UCSD-AML1 (cell line): ENCODE data around the gene C4orf50.

Source experiments
- DNase-seq: peaks from one replicate; lab custom pipeline; 2025; ENCODE audit not compliant: unreplicated experiment; lab: John Stamatoyannopoulos, UW

C4orf50 gene

DNA sequence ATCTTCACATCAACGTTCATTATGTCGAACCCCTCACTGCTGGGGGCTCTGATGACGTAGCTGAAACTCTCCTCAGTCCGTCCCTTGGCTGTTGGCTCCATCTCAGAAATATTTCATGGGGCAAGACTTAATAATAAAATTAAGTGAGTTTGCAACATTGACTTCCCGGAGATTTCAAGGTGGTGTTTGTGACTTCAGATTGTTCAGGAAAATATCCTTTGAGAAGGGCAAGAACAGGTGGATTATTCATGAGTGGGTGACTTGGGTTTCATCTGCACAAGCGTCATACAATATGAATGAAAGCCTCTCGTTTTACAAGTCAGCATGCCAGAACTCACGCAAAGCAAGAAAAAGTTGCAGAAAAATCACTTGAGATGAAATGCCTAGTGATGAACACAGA, at the start of gene C4orf50:
Gene C4orf50, minus strand, starts transcription at position 101 of the 400 bp plus-strand sequence.
- no peak for DNase-seq

DNA sequence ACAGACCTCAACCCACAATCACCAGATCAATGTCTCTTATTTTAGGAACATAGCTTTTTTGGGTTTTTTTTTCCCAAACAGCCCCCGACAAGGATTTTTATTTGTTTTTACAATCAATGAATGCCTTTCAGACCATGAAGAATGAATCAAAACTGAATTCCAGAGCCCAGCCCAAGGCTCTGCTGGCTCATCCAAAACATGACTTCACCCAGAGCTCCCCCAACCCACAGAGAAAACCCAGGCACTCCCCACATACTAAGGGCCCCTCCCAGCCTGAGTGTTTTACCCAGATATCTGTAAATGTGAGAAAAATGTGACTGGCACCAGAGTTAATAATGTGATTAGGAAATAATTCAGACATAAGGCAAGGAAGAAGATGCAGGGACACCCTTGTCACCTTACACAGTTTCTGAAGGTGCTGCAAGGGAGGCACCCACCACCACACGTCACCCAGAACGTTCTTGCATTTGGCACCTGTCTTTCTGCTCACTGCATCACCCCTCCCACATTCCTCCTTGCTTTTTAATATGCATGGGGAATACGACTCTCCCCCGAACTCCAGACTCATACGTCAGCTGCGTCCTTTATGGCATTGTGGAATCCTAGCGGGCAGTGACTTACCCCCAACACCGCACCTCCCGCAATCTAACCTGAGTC, 47.8 kb upstream of the C4orf50 start:
- no peak for DNase-seq

DNA sequence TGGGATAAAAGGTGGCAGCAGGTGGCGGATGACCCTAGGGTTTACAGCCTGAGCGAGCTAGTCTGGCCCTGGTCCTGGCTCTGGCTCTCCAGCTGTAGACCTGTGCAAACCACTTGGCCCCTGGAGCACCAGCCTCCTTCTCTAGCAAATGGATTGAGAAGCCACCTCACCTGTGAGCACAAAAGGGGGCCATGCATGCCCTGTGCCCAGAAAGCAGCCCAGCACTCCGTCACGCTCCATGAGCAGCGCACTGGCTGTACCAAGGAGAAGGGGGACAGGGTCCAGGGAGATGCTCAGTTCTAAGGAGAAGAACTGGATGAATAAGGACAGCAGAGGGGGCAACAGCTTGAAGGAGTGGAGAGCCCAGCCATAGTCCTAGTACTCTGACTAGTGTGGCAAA, 46.9 kb upstream of the C4orf50 start:
- no peak for DNase-seq

DNA sequence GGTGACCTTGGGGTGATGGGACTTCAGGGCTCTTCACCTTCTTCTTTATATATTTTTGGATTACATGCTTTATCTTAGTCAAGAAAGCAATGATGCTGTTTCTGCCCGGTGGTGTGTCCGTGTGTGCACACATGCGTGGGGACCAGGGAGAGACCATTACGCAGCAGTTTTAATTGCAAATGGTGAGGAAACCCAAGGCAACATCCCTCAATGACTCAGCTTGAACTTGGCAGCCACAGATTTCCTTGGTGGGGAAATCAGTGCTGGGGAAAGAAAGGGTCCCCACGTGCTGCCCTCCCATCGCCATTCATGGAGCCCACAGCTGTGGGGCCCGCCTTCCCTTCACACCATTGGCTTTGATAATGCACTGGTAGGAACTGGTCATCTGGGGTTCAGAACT, 46.2 kb upstream of the C4orf50 start:
- no peak for DNase-seq

DNA sequence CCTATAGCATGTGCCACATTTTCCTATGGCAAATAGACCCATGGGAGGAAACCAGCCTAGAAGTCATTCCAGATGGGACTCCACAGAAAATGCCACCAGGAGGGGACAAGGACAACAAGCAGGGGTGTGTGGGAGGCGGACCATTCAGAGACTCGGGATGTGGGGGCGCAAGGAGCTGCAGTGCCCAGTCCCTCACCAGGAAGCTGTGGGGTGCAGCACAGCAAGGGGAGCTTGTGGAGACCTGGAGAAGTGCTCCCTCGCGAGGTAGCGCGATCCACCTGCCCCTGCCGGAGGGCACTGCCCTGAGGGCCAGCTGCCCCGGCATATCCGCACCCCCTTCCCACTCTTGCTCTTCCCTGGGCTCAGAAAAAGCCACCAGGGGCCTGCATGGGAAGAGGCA, 45.5 kb upstream of the C4orf50 start:
- no peak for DNase-seq

DNA sequence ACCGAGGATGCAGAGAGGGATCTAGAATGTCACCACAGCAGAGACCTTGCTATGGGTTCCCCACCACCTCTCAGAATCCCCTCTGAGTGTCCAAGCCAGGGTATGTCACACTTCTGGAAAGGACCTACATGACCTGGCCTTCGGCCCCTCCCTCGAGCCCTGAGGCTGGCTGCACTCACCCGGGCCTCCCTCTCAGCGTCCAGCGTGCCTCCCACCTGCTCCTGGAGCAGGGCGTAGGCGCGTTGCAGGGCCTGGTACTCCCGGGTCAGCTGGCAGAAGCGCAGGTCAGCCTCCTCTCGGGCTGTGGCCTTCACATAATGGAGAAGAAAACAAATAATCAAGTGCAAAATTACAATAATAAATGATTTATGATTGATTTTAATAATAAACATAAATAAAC, 43.9 kb upstream of the C4orf50 start:
- no peak for DNase-seq

DNA sequence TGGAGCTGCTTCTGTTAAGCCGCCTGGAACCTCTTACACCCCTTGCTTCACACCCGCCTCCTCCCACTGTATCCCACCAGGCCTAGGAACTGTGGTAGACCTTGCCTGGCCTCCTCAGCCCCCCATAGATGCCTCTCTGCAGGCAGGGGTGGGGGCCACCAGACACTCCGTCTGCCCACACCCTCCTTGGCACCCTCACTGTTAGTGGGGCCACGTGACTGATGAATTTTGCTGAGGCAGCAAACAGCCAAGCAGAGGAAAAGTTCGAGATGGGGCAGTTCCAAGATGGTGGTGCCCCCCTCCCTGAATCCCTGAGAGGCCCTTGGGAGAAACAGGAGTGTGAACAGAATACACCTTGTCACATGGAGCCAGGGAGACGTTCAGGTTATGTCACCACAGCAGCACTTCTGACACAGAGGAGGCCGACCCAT, 41.2 kb upstream of the C4orf50 start:
- DNase-seq = no peak

DNA sequence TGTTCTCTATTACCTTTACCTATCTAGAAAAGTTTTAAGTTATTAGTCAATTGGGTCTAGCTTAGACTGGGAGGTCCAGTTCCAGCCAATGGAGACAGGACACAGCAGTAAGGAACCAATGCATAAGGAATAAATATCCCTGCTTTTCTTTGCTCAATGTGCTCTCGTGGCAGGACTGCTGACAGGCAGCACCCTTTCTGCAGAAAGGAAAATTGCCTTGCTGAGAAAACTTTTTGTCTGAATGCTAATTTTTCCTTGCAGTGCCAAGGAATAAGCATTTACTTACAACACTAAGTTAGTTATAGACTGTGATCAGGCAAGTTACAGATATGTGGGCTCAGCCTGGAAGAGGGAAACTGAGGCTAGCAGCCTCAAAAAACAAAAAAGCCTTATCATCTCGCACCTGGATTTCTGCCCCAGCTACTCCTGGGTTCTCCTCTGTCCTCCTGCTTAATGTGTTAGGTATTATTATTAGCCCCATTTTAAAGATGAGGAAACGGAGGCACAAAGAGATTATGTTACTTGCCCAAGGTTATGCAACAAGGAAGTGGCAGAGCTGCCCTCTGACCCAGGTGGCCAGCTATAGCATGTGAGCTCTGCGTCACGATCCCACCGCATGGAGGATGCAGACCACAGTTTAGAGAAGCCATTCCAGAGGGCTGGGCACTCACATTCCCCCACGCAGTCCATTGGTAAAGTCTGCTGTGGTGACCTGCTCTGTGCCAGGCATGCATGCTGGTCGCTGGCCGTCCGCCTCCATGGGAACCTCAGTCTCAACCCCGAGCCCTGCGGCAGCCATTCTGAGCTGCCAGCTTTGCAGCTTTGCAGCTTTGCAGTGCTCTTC, 40.5 kb upstream of the C4orf50 start:
- no peak for DNase-seq

DNA sequence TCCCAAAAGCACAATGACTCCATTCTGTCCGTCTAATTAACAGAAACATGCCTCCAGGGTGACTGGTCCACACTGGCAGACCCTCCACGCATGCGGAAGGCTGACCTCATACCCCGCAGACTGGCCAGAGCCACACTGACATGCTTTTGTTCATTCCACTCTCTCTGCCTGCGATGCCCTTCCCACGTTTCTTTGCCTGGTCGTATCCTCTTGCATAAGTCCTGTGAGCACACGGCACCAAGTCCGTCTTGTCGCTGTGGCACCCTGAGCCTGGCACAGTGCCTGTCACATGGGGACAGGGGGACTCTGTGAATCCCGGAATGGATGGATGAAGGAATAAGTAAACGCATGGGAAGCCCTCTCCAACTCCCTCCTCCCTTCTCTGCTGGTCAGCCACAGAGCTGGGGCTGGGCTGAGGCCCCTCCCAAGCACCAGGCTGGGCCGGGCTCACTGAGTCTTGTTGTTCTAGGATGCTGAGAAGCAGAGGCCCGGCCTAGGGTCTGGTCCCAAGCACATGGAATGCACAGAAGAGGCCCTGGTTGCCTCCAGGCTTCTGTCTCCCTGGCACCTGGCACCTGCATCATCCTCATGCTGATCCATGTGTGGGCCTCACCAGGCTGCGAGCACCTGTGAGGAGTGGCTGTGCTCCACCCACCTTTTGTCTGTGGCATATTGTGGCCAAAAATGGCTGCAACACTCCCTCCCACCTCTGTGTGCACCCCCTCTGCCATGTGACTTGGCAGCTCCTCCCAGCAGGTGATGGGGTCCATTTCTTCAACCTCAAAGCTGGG, 38.9 kb upstream of the C4orf50 start:
- DNase-seq = no peak

DNA sequence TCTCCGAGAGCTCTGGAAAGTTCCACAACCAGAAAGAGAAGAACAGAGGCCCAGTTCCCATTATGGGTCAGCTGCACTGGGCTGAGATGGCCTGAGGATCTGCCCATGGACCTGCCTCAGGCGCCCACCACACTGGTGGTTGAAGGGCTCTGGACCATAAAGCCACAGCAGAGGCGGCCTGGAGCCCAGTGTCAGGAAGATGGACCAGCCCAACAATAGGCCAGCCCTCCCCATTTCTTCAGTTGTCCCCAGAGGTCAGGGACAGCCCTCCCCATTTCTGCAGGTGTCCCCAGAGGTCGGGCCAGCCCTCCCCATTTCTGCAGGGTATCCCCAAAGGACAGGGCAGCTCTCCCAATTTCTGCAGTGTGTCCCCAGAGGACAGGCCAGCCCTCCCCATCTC, 37.2 kb upstream of the C4orf50 start:
- no peak for DNase-seq

DNA sequence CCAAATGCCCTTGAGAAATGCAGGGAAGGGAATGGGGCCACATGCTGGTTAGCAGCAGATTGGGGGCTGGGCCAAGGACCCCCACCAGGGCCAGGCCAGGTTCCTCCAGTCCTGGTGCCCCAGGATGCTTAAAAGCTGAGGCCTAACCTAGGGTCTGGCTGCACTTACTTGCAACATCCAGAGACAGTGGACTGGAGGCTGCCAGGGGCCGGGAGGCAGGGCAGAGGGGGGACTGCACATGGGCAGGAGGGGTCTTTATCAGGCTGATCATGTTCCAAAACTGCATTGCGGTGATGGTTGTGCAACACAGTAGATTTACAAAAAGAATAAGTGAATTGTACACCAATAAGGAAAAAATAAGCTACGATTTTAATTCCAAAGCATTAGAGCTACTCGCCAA, 36.8 kb upstream of the C4orf50 start:
- DNase-seq = no peak

DNA sequence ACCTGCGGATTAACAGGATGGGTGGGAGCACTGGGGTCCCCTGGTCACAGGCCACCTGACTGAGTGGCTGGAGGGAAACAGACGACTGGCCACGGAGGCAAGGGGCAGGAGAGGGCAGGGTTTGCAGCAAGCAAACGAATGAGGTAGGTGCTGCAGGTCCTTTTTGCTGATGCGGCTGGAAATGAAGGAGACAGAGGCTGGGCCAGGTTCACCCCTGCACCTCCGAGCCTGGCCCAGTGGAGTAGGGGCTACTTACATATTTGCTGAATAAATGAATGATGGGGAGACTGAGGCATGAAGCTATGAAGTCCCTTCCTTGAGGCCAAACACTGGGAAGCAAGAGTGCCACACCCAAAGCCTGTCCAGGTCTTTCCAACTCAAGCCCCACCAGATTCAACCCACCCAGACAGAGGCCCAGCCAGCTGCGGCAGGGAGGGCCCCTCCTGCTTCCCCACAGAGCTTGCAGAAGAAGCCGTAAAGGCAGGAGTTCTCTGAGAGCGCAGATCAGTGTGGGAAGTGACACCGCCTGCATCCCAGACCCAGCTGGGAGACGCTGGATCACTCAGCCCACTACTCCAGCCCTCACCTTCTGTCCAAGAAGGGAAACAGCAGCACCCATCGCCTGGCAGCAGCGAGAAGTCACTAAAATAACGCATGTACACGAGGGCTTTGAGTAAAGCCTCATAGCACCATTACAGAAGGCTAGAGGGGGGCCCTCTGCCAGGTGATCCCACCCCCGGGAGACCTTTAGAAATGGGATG, 36.1 kb upstream of the C4orf50 start:
- DNase-seq = no peak

DNA sequence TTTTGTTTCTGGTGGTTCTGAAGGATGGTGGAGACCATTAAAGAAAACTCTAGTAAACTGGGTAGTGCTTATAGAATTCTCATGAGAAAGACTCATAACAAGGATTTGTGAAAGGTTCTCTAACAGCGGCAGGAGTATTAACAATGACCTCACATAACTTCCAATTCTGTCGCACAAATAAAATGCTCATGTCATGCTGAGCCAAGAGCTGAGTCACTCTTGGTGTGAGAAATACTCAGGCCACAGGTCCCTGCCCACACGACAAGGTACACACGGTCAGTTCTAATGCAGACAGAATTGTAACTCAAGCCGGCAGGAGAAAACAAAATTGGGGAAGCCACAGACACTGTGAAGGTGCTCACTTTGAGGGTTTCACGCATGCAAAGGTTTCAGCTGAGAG, 34.4 kb upstream of the C4orf50 start:
- no peak for DNase-seq

DNA sequence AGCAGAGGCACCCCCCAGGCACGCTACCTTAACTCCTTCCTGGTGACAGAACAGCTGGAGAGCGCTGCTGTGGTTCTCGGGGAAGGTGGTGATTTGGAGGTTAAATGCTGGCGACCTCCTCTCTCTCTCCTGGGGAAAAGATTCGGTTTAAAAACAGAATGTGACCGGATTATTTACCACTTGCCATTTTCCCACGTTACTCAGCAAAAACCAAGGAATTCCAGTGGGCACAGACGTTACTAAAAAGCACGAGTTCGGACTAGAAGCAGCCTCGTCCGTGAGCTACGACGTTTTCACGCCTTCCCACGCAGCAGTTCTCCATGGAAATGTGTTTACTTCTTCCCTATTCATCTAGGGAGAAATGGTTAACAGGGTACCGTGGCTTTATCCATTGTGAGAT, 32.3 kb upstream of the C4orf50 start:
- no peak for DNase-seq

DNA sequence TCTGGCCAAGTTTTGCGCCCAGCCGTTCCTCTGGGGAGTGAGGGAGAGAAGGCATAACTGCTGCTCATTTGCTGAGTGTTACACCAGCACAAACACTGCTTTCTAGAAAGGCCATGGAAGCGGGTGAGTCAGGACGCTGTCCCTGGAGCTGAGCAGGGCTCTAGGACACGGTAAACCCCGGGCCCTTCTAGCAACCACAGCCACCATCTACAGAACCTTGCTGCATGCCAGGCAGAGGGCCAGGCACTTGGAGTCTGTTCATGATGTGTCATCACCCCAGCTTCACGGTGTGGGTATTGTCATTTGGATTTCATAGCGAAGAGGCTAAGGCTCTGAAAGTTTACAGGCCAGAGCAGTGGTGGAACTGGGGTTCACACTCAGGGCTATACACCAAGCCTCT, 31.8 kb upstream of the C4orf50 start:
- DNase-seq = no peak

DNA sequence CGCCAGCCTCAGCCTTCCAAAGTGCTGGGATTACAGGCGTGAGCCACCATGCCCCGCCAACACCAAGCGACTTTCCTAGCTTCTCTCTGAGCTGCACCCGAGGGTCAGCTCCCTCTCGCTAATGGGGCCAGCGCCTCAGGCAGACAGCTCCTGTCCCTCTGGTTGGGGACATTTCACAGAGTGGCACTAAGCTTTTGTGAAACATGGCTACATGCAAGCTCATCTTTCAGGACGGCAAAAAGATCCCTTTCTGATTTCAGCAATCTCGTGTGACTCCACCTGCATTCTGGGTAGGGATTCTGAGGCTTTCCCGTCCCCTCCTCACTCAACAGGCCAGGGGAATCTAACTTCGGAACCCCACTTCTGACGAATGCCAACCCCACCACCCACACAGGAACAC, 31.0 kb upstream of the C4orf50 start:
- DNase-seq = no peak

DNA sequence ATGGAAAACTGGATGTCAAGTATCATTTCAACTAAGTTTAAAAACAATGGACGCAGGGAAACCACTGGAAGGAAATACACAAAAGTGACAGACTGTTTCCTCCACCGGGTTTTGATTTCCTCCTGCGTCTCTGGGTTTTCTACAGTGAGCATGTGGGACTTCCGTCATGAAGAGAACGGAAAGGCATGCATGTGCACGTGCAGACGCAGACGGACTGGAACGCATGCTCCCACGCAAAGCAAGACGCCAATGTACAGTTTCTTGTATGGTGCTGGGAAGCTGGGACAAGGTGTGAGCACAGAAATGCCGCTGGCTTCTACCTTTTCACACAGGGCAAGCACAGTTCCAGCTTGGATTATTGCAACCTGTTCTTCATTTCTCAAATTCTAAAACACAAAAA, 30.3 kb upstream of the C4orf50 start:
- DNase-seq = no peak

DNA sequence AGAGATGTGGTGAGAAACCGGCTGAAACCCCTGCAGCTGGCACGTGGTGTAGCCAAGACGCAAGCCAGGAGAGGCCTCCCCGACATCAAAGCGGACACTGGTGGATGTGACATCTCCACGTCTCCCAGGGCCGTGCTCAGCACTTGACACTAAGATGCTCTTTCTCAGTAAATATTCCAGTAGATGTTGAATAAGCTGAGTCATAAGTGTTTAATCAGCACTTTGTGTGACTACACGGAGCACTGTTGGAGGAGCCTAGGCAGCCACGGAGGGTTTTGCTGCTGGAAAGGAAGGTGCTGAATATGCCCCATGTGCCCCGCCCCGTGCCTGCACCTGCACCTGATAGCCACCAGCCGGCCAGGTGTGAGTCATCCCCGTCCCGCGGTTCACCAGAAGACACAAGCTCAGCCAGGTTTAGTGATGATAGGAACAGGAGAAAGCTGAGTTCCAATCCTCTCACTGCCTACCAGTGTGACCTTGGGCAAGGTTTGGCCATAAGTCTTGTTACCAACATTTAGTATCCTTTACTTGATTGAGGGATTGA, 29.0 kb upstream of the C4orf50 start:
- DNase-seq = no peak

DNA sequence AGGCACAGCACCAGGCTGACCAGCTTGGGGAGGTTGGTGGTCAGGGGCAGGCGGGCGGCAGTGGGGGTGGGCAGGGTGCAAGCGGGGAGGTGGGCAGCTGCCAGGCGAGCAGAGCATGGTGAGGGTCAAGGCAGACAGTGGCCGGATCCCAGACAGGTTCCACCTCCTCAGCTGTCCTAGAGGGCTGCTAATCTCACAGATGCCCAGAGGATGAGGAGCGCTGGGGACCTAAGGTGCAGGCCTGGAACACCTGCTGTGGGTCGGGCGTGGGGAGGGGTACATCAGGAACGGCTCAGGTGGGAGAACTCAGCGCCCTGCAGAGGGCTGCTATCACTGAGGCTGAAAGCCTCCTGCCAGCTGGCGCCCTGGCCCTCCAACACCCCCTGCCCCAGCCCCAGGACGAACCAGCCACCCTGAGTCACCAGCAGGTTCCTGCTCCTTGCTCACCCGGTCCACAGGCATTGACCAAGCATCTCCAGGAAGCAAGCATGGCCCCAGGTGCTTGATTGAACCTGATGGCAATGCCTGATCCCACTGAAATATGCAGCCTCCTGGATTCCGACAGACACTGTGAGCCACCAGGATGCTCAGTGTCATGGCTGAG, 28.4 kb upstream of the C4orf50 start:
- no peak for DNase-seq

DNA sequence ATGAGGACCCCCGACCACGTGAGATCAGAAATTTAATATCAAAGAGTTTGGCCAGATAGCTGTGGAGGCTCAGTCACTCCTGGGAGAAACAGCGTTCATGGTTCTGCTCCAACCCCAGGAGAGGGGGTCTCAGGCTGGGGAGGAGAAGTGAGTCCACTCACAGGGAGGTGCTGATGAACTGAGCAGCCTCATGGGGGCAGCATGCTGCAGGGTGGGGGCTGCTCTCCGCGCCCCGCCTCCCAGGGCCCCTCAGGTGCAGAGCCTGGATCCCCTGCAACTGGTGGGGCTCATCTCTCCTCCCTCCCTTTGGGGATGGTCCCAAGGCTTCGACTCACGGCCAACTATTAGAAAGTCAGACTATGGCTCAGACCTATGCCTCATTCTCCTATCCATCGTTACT, 26.6 kb upstream of the C4orf50 start:
- DNase-seq = no peak
